Omental fat pad (tissue), 4 donors: ENCODE measurements around the gene SPTAN1. TPM values are rescaled to one million over a fixed set of nuclear protein-coding genes. Genes with fewer than 3 reads are reported as not detected.
"Not testable (repeated sequence)": the region's sequence is repeated elsewhere in the genome, so short reads cannot be mapped to it uniquely, and the experiment has no call there.

Experiments
- ATAC-seq: fragments of 150-250 bp; one replicate; pipeline ENCODE4 v1.9.1; 2016; ENCODE audit warnings: mild to moderate bottlenecking, moderate library complexity; ENCODE audit not compliant: low FRiP score
- DNase-seq: peaks from one replicate; pipeline ENCODE4 v3.0.0-alpha.2; 2019; ENCODE audit warnings: low spot score
- CTCF ChIP-seq, 3 donors: fragments of 450-650 bp; IDR thresholded peaks; one replicate each; pipeline ENCODE4 v1.5.1; 2016 to 2017; ENCODE audit warnings: antibody characterized with exemption in 3 of 3, mild to moderate bottlenecking in 3 of 3, moderate library complexity in 2 of 3
- total RNA-seq, 4 donors: library from RNA; depleted of rRNA; stranded (reverse); fragments of >200 nt; gene quantifications; one replicate each; pipeline ENCODE4 v1.1.0, GENCODE V29; 2016

The SPTAN1 gene
- total RNA-seq, 4 donors from 2014 or later, result 231 to 381 (median 300) TPM

DNA sequence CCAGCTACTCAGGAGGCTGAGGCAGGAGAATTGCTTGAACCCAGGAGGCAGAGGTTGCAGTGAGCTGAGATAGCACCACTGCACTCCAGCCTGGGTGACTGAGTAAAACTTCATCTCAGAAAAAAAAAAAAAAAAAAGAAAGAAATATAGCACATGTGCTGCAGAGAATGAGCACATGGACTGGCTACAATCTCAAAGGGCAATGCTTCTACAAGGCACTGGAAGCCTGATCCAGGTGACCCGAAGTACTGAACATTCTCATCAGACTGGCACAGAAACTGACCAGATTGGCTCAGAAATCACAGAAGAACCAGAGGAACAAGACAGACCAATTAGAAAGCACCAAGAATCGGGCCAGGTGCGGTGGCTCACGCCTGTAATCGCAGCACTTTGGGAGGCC is 99.4 kb downstream of the SPTAN1 start:
- no peak for ATAC-seq
- no peak for TF ChIP-seq CTCF (IDR thresholded peaks at IDR 0.05)
- no peak for DNase-seq

- DNase-seq, result no peak
- no peak for ATAC-seq
- no peak for TF ChIP-seq CTCF (IDR thresholded peaks at IDR 0.05)
Observed at GRCh38 chr9:128653908-128654307, 101.5 kb downstream of the SPTAN1 start.

GRCh38 chr9:128654481-128654880 is 102.1 kb downstream of the SPTAN1 start:
- no peak for DNase-seq
- no peak for ATAC-seq
- no peak for TF ChIP-seq CTCF (IDR thresholded peaks at IDR 0.05)

DNA sequence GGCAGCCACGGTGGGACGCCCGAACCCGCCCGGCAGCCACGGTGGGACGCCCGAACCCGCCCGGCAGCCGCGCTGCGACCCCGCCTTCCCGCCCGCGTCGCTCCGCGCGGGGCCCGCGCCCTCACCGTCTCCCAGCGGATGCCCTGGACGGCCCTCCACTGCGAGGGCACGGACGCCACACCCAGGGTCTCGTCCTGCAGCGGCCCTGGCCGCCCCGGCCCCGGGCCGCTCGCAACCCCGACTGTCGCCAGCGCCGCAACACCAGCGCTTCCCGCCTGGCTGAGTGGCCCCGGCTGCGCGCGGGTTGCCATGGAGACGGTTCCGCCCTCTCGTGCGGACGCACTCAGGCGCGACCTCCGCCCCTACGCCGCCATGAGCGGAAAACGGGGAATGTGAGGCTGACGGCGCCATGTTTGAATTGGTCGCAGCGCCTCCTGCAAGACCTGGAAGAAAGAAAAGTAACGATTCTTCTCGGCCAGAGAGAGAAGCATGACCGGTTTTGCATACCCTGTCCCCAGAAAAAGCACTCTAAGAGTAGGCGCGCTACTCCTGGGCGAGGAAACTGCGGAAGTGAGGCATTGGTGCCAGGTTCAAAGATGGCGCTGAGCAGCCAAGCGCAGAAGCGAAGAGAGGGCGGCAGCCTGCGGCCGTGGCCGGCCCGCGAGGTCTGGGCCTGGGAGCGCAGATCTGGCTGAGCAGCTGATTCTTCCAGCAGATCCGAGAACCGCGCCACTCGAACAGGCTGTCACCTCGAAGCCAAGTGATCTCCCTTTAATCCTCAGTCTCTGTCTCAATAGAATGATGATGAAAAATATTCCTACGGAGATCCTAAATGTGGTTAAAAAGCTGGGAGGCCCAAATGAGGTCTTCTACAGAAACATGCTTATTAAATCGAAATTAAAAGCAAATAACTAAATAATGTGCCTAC is 104.3 kb downstream of the SPTAN1 start, which contains the start of gene DYNC2I2:
TSS of gene DYNC2I2 (minus strand) at position 432 of the 928 bp plus-strand sequence. CDS start at position 311, 121 bp downstream.
- peak; percentile 87 for DNase-seq
- ATAC-seq, result peak; percentile 99
- no peak for TF ChIP-seq CTCF (IDR thresholded peaks at IDR 0.05)

DNA sequence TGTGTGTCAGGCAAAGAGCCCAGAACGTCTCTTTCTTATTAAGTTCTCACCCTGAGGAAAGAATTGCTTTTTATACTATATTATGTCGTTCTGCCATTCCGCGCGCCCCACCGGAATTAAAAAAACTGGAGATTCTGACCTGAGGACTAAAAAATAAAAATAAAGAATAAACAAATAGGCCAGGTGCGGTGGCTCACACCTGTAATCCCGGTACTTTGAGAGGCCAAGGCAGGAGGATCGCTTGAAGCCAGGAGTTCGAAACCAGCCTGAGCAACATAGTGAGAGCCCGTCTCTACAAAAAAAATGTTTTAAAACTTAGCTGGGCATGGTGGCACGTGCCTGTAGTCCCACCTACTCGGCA is 104.9 kb downstream of the SPTAN1 start:
- no peak for DNase-seq
- no peak for TF ChIP-seq CTCF (IDR thresholded peaks at IDR 0.05)
- ATAC-seq, result no peak

- TF ChIP-seq CTCF (IDR thresholded peaks at IDR 0.05), result no peak
- DNase-seq (no peak), ATAC-seq (no peak)
Observed at GRCh38 chr9:128657796-128658195, 105.4 kb downstream of the SPTAN1 start.

- ATAC-seq, DNase-seq: not testable (repeated sequence)
Observed at GRCh38 chr9:128666481-128666941, 114.1 kb downstream of the SPTAN1 start.
